Fibroblast of skin of scalp (primary cell): ENCODE measurements around the gene ZACN.
"Not testable (repeated sequence)": the region's sequence is repeated elsewhere in the genome, so short reads cannot be mapped to it uniquely, and the experiment has no call there.

Experiments used
- DNase-seq: peaks from one replicate; pipeline ENCODE4 v3.0.0-alpha.2; 2013

ZACN gene

DNA sequence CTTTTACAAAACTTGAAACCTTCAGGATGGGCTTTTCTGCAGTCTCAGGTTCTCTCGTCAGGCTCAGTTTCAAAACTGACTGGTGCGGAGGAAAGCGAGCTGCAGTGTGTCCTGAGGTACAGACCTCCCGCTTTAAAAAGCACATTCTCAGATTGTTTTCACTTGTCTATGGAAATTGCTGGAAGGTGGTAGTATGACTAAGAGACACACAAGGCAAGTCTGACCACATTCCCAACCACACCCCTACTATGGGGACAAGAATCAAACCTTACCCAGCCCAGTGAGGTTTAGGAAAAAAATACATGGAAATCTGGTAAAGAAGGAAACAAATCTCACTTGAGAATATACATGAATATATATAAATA is 24.9 kb upstream of the ZACN start:
- no peak for DNase-seq

DNA sequence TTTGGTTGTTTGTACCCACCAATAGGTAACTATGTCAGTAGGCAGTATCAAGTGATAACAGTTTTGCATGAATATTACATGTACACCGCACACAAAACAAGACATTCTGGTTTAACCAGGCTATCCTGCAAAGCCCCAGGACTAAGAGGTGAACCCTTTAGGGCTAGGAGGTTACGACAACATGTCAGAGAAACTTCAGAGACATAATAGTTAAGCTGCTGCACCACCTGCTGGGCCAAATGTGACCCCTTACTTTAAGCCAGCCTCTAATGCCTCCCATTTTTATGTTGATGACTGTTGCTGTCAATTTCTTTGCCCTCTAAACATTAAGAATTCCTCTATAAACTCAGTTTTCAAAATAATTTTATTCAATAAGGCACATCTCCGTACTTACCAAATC is 22.1 kb upstream of the ZACN start:
- no peak for DNase-seq

DNA sequence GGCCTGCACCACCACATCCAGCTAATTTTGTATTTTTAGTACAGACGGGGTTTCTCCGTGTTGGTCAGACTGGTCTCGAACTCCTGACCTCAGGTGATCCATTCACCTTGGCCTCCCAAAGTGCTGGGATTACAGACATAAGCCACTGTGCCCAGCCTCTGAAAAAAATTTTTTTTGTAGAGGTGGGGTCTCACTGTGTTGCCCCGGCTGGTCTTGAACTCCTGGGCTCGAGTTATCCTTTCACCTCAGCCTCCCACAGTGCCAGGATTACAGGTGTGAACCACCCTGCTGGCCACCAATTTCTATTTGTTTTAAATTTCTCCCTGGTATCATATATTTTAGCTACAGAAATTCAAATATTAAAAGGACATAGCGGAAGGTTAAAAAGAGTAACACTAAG is 20.7 kb upstream of the ZACN start:
- not testable (repeated sequence) for DNase-seq

DNA sequence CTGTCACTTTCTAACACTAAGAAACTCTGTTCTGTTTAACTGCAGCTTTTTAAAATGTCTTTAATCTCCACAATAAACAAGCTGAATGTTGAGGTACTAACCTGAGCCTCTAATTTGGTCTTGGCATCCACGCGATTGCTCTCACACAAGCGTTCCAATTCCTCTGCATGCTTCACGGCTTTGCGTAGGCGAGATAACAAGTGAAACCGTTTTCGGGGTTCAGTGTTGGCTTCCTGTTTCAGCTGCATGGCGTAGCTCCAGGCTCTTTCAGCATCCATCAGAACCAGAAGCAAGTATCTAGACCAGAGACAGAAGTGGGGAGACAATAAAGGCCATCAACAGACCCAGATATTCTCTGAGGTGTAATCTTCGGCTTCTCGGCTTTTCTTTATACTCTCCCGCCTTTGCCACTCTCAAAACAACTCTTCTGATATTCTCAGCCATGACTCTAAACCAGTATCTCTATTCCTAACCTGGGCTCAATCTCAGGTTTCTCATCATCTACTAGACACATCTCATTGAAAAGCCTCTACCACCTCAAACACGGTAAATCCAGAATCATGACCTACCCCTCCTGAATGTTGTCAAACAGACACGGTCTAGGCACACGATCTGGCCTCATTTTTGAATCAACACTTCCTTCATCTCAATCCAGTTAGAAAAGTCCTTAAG is 15.0 kb upstream of the ZACN start:
- DNase-seq = no peak

DNA sequence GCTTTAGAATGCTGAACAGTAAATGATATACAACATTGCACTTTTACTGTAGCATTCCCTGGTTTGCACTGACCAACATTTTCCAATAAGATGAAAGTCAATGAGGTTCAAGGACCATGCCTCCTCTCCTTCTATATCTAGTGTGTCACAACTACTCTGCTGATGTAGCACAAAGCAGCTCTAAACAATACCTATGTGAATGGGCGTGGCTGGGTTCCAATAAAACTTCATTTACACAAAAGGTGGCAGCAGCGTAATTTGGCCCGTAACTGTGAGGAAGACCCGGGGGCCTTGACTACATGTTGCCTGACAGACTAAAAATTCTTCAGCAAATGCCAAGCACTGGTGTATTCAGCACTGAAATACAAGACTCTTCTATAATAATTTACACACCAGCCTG is 13.2 kb upstream of the ZACN start:
- DNase-seq = no peak

DNA sequence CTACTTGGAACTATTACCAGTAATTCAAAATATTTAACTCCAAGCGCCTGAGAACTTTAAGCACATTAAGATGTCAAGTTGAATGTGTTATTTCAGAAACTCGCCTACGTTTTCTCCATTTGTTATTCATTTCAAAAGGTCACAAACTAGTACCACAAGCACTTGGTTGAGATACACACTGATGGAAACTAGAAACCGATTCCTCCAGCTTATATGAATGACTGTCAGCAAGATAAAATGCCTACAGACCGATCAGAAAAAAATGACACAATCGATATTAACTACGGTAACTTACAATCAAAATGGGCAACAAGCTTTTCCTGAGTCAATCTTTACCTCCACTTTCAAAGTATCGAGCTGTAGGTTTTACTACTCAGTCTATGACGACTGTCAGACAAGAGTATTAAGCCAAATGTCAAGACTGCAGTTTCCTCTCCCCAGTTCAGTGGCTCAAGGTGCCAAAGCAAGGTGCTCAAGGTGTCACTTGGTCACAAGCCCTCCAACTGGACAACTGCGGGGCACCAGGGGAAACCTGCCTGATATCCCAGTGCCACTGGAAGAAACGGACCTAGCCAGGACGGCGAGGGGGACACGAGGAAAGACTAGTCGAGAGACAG is 7.3 kb upstream of the ZACN start:
- DNase-seq = no peak

DNA sequence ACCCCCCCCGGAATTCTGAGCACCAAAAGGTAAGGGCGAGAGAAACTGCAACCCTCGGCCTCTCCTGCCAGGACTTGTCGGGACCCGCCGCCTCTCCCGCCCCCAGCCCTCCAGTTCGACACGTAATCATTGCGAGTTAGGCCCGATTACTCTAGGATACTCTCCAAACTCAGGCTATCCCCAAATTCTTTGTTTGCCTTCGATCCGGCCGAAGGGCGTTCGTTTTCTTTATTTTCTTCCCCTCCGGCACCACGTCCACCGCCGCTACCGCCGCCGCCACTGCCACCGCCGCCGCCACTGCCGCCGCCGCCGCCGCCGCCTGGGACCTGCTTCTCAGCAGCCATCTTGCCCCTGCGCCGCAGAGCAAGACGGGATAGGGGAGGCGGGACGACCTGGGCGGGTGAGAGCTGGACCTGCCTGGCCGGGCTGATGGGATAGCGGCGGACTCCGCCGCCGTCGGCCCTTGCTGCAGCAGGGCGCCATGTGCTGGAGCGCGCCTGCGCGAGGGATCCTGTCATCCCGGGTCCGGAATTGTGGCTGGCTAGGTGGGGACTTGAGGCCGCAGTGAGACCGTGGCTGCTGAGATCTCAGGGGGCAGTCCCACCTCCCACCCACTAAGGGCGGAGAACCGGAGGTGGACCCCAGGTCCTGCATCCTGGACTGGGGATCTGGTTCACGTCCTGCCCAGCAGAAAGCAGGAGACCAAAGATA is 6.7 kb upstream of the ZACN start, which contains the start of gene SRP68:
TSS of gene SRP68 (minus strand) at position 370 of the 711 bp plus-strand sequence. CDS start at position 344, 26 bp downstream.
- peak; percentile 93 for DNase-seq

DNA sequence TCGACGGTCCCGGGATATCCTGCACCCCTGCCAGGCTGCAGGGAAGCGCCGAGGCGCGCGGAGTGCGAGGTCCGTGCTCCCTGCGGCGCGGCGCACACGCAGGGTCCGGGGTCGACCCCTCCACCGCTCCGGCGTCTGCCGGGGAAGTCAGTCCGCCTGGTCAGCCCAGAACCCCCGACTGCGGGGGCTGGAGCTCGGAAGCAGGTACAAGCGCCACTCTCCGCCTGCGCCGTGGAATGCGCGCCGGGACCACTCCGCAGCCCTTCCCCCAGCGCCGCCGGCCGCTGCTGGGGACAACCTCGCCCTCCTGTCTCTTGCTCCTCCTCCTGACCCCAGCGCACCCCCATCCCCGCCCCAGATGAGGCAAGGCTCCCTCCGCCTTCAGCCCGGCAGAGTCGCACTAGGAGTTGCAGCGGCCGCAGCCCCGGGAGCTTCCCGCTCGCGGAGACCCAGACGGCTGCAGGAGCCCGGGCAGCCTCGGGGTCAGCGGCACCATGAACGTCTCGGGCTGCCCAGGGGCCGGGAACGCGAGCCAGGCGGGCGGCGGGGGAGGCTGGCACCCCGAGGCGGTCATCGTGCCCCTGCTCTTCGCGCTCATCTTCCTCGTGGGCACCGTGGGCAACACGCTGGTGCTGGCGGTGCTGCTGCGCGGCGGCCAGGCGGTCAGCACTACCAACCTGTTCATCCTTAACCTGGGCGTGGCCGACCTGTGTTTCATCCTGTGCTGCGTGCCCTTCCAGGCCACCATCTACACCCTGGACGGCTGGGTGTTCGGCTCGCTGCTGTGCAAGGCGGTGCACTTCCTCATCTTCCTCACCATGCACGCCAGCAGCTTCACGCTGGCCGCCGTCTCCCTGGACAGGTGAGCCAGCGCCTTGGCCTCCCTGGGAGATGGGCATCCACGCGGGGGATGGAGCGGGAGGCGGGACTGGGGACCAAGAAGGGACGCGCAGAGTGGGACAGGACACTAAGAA is 4.3 kb upstream of the ZACN start, which contains the start of gene GALR2:
TSS of gene GALR2 (plus strand) at position 392 of the 974 bp plus-strand sequence. CDS start at position 495, 103 bp downstream.
- DNase-seq = no peak

DNA sequence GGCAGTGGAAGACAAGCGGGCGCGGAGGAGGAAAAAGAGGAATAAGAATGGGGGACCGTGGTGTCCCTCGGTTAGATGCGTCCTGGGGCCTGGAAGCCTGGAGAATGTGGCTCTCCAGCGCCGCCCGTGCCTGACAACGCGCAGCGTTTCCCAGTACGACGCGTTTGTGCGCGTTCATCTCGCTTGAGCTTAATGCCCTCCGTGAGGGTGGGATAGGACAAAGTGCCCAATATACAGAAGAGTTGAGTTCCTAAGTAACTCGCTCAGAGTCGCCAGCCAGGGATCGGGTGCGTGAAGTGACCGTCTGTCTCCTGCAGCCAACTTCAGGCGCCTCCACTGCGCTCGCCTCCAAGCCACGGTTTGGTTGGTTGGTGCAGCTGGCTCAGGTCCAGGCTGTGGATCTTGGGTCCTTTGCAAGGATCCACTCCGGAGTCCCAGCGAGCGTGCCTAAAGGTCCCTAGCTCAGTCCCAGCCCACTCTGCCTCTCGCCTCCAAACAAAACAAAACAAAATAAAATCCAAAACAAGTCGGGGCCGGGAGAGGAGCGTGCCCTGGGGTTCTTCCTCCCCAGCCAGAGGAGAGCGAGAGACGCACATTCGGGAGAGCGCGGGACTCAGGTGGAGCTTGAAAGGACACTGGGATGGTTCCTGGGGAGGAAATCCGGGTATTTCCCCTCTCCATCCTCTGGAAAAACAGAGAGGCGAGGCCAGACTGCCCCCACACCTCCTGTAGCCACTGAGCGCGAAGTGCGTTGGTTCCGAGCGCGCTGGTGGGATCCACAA is 3.4 kb upstream of the ZACN start:
- DNase-seq = no peak

DNA sequence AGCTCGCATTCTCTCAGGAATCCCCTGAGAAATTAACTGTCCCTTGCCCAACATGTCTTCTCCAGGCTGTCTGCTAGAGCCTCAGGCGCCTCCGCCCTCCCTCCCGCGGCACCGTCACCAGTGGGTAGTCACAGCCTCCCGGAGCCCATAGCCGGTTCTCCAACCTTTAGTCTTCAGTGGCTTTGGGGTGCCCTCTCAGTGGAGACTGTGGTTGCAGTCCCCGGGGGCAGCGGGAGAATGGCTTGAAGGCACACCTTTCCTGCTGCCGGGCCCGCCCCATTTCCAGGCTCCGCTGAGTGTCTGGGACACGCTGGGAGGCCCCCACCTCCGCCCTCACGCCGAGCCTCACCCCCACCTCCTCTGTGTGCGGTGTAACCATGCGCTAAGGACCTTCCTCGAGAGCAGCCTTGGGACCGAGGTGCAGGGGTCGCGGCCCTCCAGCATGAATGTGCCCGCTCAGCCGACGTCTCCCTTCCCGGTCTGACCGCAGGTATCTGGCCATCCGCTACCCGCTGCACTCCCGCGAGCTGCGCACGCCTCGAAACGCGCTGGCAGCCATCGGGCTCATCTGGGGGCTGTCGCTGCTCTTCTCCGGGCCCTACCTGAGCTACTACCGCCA is 2.7 kb upstream of the ZACN start:
- no peak for DNase-seq

DNA sequence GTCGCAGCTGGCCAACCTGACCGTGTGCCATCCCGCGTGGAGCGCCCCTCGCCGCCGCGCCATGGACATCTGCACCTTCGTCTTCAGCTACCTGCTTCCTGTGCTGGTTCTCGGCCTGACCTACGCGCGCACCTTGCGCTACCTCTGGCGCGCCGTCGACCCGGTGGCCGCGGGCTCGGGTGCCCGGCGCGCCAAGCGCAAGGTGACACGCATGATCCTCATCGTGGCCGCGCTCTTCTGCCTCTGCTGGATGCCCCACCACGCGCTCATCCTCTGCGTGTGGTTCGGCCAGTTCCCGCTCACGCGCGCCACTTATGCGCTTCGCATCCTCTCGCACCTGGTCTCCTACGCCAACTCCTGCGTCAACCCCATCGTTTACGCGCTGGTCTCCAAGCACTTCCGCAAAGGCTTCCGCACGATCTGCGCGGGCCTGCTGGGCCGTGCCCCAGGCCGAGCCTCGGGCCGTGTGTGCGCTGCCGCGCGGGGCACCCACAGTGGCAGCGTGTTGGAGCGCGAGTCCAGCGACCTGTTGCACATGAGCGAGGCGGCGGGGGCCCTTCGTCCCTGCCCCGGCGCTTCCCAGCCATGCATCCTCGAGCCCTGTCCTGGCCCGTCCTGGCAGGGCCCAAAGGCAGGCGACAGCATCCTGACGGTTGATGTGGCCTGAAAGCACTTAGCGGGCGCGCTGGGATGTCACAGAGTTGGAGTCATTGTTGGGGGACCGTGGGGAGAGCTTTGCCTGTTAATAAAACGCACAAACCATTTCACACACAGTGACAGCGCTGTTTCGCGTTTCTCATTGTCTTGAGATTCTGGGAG is 2.0 kb upstream of the ZACN start:
- no peak for DNase-seq

DNA sequence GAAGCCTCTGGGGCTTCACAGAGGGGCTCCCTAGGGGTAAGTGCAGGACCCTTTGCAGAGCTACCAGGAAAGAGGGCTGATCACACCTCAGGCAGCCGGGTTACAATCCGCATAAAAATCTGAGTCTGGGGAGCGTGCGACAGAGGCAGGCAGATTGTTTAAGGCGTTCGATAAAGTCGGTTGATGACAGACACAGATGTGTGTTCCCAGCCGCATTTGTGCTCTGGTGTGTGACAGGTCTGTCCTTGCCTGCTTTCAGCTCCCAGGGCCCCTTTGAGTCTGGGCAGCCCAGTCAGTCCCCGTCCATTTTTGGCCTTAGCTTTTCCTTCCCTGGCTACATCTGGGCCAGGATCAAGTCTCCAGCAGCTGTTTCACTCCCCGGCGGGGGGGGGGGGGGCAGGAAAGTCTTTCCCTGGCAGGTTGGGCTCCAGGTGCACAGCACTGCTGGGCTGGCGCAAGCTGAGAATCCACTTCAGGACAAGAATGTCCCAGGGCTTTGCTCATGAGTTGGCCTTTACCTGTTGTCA is 1.3 kb upstream of the ZACN start:
- DNase-seq = no peak

DNA sequence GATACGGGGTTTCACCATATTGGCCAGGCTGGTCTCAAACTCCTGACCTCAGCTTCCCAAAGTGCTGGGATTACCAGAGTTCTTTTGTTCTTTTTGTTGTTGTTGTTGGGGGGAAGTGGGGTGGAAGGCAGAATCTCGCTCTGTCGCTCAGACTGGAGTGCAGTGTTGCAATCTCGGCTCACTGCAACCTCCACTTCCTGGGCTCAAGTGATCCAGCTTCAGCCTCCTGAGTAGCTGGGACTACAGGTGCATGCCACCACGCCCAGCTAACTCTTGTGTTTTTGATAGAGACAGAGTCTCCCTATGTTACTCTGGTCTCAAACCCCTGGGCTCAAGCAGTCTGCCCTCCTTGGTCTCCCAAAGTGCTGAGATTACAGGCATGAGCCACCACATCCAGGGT is 612 bp upstream of the ZACN start:
- not testable (repeated sequence) for DNase-seq

DNA sequence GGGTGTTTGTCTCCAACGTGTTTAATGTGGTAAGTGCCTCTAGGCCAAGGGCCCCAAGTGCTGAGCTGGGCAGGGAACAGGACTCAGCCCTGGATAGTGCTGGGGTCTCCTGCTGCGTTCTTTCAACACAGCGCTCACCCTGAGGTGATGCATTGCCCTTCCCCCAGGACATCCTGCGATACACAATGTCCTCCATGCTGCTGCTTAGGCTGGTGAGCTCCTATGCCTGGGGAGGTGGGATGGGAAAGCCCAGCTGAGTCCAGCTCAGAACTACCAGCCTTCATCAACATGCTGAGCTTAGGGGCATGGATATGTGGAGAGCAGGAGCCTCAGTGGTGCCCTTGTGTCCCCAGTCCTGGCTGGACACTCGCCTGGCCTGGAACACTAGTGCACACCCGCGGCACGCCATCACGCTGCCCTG is 563 bp downstream of the ZACN start:
- DNase-seq = no peak

DNA sequence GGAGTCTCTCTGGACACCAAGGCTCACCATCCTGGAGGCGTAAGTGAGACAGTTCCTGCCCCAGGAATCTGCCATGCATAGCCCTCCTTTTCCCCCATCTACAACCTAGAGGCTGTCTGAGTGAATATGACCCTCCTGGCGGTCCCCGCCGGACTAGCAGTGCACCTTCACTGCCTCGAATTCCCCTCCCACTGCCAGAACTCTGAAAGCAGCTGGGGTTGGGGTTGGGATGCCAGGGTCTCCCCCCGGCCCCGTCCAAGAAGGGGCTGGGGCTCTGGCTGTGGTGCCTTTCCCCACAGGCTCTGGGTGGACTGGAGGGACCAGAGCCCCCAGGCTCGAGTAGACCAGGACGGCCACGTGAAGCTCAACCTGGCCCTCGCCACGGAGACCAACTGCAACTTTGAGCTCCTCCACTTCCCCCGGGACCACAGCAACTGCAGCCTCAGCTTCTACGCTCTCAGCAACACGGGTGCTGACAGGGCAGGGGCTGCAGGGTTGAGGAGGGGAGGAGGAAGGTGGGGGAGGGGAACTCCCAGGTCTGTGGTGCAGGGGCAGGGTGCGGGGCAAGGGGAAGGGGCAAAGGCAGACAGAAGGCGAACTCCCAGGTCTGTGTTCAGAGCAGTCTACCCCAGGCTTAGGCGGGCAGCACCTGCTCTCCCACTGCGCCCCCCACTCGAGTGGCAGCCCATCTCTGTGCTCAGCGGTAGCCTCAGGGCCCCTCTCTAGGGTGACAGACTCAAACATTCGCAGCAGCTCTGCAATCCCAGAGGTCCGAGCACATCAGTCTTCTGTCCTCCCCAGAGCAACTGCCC is 1.2 kb downstream of the ZACN start:
- no peak for DNase-seq

DNA sequence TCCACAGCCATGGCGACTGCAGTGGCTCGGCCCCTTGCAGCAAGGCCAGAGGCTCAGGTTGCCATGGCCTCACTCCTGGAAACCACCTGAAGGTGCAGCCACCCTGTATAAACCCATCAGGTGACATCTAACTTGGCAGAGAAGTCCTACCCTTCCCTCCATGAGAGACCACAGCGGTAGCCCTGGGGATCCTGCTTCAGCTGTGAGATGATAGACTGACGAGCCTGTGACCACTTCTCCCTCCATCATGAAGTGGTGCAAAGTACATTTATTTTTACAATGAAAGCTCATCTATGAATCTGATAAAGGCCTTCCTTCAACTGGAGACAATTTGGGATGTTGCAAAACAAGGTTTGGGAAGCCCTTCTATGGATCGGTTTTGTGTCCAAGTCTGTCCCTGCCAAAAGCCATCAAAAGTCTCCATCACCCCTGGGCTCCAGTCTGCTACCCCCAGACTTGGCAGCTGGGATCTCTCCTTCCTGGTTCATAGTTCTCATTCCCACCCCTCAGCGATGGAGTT is 1.8 kb downstream of the ZACN start:
- no peak for DNase-seq

DNA sequence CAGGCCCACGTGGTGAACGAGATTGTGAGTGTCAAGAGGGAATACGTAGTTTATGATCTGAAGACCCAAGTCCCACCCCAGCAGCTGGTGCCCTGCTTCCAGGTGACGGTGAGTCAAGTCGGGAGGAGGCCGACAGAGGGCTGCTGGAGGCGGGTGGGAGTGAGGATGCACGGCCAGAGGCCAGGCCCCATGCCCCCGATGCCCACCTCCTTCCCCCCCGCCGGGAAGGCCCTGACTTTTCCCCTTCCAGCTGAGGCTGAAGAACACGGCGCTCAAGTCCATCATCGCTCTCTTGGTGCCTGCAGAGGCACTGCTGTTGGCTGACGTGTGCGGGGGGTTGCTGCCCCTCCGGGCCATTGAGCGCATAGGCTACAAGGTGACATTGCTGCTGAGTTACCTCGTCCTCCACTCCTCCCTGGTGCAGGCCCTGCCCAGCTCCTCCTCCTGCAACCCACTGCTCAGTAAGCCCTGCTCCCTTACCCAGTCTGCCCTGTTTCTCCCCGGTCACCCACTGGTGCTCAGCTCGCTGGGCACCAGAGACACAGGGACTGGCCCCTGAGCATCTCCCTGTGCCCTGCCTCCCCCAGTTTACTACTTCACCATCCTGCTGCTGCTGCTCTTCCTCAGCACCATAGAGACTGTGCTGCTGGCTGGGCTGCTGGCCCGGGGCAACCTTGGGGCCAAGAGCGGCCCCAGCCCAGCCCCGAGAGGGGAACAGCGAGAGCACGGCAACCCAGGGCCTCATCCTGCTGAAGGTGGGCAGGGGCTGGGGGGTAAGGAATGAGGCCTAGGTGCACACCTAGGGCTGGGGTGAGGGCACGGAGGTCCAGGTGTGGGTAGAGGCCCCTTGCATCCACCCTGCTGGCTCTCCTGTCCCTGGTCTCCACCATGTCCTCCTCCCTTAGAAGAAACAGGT is 2.6 kb downstream of the ZACN start:
- no peak for DNase-seq
